GM12878 (cell line): Measurements from ENCODE around the gene NFASC. TPM values are rescaled to one million over a fixed set of nuclear protein-coding genes. Genes with fewer than 3 reads are reported as not detected.

ENCODE experiments used
- NFIC ChIP-seq: IDR thresholded peaks from 2 replicates; pipeline ENCODE4 v1.6.1; 2012; ENCODE audit warnings: low read depth, mild to moderate bottlenecking, inconsistent platforms, low read length, moderate library complexity
- polyA plus RNA-seq, 11 experiments: library from polyadenylated mRNA; depleted of rRNA in 4 of 11; unstranded in 6 of 11; stranded (reverse) in 5 of 11; fragments of >200 nt; fragmentation: Nextera tagmentation in 4 of 11; fragmentation: Illumina TruSeq in 1 of 11; extraction: Ambion mirVana in 4 of 11; extraction: Trizol in 1 of 11; gene quantifications; 1 replicate in 1 of 11; 2 replicates in 10 of 11; pipeline versions ENCODE4 v1.2.1 to v1.2.3, GENCODE V29; 2011 to 2016; ENCODE audit warnings: inconsistent platforms in 2 of 11, missing spikeins in 2 of 11, low read depth in 1 of 11
- total RNA-seq, 4 experiments: library from RNA; depleted of rRNA in 3 of 4; stranded (reverse); fragments of >200 nt in 3 of 4; fragmentation: Illumina TruSeq in 1 of 4; extraction: Trizol in 1 of 4; gene quantifications; 2 replicates each; pipeline versions ENCODE4 v1.2.1 to v1.2.3, GENCODE V29; 2013 to 2021

The NFASC gene
- total and polyA plus RNA-seq, 10 of the 15 experiments (the other 5 are each of a cell fraction or from before 2014, with no cell fraction given), result 0.04 to 0.31 (median 0.12) TPM; not detected in 4

DNA sequence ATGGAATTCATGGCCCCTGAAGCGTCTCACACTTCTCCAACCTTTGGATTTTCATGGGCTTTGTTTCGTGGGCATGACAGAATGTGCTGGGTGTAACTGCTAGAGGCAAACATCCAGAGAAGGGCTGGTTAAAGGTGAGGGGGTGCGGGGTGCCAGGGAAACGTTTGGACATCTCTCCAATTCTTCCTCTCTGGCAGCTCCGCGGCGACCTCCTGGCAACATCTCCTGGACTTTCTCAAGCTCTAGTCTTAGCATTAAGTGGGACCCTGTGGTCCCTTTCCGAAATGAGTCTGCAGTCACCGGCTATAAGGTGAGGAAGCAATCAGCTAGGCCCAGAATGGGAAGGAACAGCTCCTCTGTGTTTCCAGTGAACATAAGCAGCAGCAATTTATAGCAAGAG is 201.6 kb downstream of the NFASC start (continued):
- no peak for TF ChIP-seq NFIC

Other genes with a start within 250 kb of the NFASC start
- not detected in 2 replicates for gene LRRN2, start 185.1 kb upstream of the NFASC start, total RNA-seq (2014; rRNA removed)
- not detected in 2 replicates for gene LRRN2, start 185.1 kb upstream of the NFASC start, total RNA-seq (2014; rRNA removed; fragmentation: Illumina TruSeq; extraction: Trizol)
- 0.05 TPM in 1 of 2 replicates, not detected in the other for gene LRRN2, start 185.1 kb upstream of the NFASC start, total RNA-seq (2021)
- gene LRRN2, start 185.1 kb upstream of the NFASC start, polyA plus RNA-seq (2011; rRNA removed), result not detected in 2 replicates
- not detected in 2 replicates for gene LRRN2, start 185.1 kb upstream of the NFASC start, polyA plus RNA-seq (2014; fragmentation: Illumina TruSeq; extraction: Trizol)
- gene LRRN2, start 185.1 kb upstream of the NFASC start, polyA plus RNA-seq (2014; fragmentation: Nextera tagmentation; extraction: Ambion mirVana), result not detected
- not detected in 2 replicates for gene LRRN2, start 185.1 kb upstream of the NFASC start, polyA plus RNA-seq (2014; rRNA removed)
- gene LRRN2, start 185.1 kb upstream of the NFASC start, polyA plus RNA-seq (2016; fragmentation: Nextera tagmentation; extraction: Ambion mirVana), result not detected
- not detected in 2 replicates for gene CNTN2, start 172.3 kb downstream of the NFASC start, total RNA-seq (2014; rRNA removed)
- not detected in 2 replicates for gene CNTN2, start 172.3 kb downstream of the NFASC start, total RNA-seq (2014; rRNA removed; fragmentation: Illumina TruSeq; extraction: Trizol)
- gene CNTN2, start 172.3 kb downstream of the NFASC start, total RNA-seq (2021), result not detected in 2 replicates
- gene CNTN2, start 172.3 kb downstream of the NFASC start, polyA plus RNA-seq (2011; rRNA removed), result 0.03 TPM in 1 of 2 replicates, not detected in the other
- not detected in 2 replicates for gene CNTN2, start 172.3 kb downstream of the NFASC start, polyA plus RNA-seq (2014; fragmentation: Illumina TruSeq; extraction: Trizol)
- gene CNTN2, start 172.3 kb downstream of the NFASC start, polyA plus RNA-seq (2014; fragmentation: Nextera tagmentation; extraction: Ambion mirVana), result not detected
- gene CNTN2, start 172.3 kb downstream of the NFASC start, polyA plus RNA-seq (2014; rRNA removed), result not detected in 2 replicates
- gene CNTN2, start 172.3 kb downstream of the NFASC start, polyA plus RNA-seq (2016; fragmentation: Nextera tagmentation; extraction: Ambion mirVana), result not detected
- gene TMEM81, start 213.6 kb downstream of the NFASC start, total RNA-seq (2014; rRNA removed), result 0.87 and 1.0 TPM in 2 replicates
- gene TMEM81, start 213.6 kb downstream of the NFASC start, total RNA-seq (2014; rRNA removed; fragmentation: Illumina TruSeq; extraction: Trizol), result 1.8 and 2.1 TPM in 2 replicates
- 1.2 and 1.7 TPM in 2 replicates for gene TMEM81, start 213.6 kb downstream of the NFASC start, total RNA-seq (2021)
- gene TMEM81, start 213.6 kb downstream of the NFASC start, polyA plus RNA-seq (2011; rRNA removed), result 1.3 and 2.2 TPM in 2 replicates
- 0.87 and 1.9 TPM in 2 replicates for gene TMEM81, start 213.6 kb downstream of the NFASC start, polyA plus RNA-seq (2014; fragmentation: Illumina TruSeq; extraction: Trizol)
- gene TMEM81, start 213.6 kb downstream of the NFASC start, polyA plus RNA-seq (2014; fragmentation: Nextera tagmentation; extraction: Ambion mirVana), result 1 to 10 TPM in 1 of 2 experiments, under 1 TPM in 1; 0.62 to 1.5 TPM
- 0.44 and 1.7 TPM in 2 replicates for gene TMEM81, start 213.6 kb downstream of the NFASC start, polyA plus RNA-seq (2014; rRNA removed)
- gene TMEM81, start 213.6 kb downstream of the NFASC start, polyA plus RNA-seq (2016; fragmentation: Nextera tagmentation; extraction: Ambion mirVana), result under 1 TPM; 0.72 to 0.76 TPM